ENCODE measurements around the gene ADCY4. TPM values are rescaled to one million over a fixed set of nuclear protein-coding genes. Genes with fewer than 3 reads are reported as not detected.

ADCY4 gene
- total RNA-seq, 6 experiments from 2014 or later = 2.3 to 7.2 (median 3.9) TPM

GRCh38 chr14:24291446-24292117 is 43.3 kb downstream of the ADCY4 start:
- ATAC-seq (peak; percentile 53 to 95 (median 84)), DNase-seq (peak in 2 of 3 donors; percentile 87 to 88)
- H3K9me3 ChIP-seq = no peaks in the 10 kb centered on the region
- no peaks in the 10 kb centered on the region for H3K27me3 ChIP-seq
- no peak for TF ChIP-seq POLR2A (IDR thresholded peaks at IDR 0.05)
- TF ChIP-seq, protein P1, sequence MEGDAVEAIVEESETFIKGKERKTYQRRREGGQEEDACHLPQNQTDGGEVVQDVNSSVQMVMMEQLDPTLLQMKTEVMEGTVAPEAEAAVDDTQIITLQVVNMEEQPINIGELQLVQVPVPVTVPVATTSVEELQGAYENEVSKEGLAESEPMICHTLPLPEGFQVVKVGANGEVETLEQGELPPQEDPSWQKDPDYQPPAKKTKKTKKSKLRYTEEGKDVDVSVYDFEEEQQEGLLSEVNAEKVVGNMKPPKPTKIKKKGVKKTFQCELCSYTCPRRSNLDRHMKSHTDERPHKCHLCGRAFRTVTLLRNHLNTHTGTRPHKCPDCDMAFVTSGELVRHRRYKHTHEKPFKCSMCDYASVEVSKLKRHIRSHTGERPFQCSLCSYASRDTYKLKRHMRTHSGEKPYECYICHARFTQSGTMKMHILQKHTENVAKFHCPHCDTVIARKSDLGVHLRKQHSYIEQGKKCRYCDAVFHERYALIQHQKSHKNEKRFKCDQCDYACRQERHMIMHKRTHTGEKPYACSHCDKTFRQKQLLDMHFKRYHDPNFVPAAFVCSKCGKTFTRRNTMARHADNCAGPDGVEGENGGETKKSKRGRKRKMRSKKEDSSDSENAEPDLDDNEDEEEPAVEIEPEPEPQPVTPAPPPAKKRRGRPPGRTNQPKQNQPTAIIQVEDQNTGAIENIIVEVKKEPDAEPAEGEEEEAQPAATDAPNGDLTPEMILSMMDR (IDR thresholded peaks at IDR 0.05) = no peak
- H3K36me3 ChIP-seq = peaks cover 9 to 43% (median 17%) of the 10 kb centered on the region in 4 donors
- 52% methylated on average over 3 of the region's 3 CpGs for WGBS (ENCODE audit: insufficient coverage, low coverage, low lambda C conversion rate, missing lambda C conversion rate)
- H3K4me1 ChIP-seq = peaks cover 0 to 27% (median 10%) of the 10 kb centered on the region in 4 donors
- H3K4me3 ChIP-seq = no peak overlapping the region
- H3K27ac ChIP-seq = peak overlapping the region in 2 of 3 donors; percentile 2 to 62
- intact Hi-C loops (cut with DNase I) = loop anchor here in 1 of 2 donors (10.0 kb wide), 1 partner anchor 47 kb away; the partner anchor contains the start of gene TINF2

GRCh38 chr14:24290746-24291145 is 44.1 kb downstream of the ADCY4 start:
- H3K27me3 ChIP-seq = no peaks in the 10 kb centered on the region
- intact Hi-C loops (cut with DNase I) = loop anchor here in 1 of 2 donors (10.0 kb wide), 1 partner anchor 46 kb away; the partner anchor contains the start of gene TINF2

DNA sequence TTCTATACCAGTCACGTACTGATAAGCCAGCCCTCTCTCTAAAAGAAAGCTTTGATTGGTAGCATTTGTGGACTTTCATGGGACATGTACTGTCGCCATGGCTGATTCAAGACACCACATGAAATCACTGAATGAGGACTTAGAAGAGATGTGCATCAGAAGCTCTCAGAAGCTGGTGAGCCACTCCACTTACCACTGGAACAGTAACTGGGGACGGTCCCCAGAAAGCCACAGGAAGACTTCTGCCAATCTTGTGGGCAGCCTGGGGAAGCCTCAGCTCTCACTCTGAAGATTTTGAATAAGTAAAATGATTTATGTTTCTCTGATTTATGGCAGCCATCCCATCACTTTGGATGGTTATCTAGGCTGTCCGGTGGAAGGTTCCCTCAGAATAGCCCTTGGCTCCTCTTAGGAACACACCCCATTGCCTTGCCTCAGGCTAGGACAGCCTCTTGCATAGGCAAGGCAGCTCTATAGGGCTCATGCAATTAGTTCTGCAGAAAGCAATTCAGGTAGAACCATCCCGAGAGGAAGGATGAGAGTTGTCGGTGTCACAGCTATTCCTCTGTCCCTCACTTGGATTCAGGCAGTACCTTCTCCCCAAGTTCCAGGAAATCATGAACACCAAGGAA is 45.1 kb downstream of the ADCY4 start:
- Histone ChIP-seq H3K4me1 (peaks cover 0 to 27% (median 10%) of the 10 kb centered on the region in 4 donors), H3K36me3 (peaks cover 0 to 27% (median 9%) of the 10 kb centered on the region in 4 donors), H3K27me3 (no peaks in the 10 kb centered on the region), H3K9me3 (no peaks in the 10 kb centered on the region), H3K4me3 (no peak overlapping the region), H3K27ac (no peak overlapping the region)
- WGBS (ENCODE audit: insufficient coverage, low coverage, low lambda C conversion rate, missing lambda C conversion rate) = 89% methylated on average over 3 of the region's 6 CpGs
- TF ChIP-seq, protein P1 (IDR thresholded peaks at IDR 0.05) = no peak
- TF ChIP-seq POLR2A (IDR thresholded peaks at IDR 0.05) = no peak
- ATAC-seq = no peak
- intact Hi-C loops (cut with DNase I) = loop anchor here in 1 of 2 donors (10.0 kb wide), 1 partner anchor 45 kb away; the partner anchor contains the start of gene TINF2
- DNase-seq = no peak

More at GRCh38 chr14:24290746-24291145, 44.1 kb downstream of the ADCY4 start:
- H3K4me3 ChIP-seq = no peak overlapping the region
- peak overlapping the region in 1 of 3 donors; percentile 62 for H3K27ac ChIP-seq
- H3K36me3 ChIP-seq = peaks cover 2 to 37% (median 13%) of the 10 kb centered on the region in 4 donors
- peaks cover 0 to 27% (median 10%) of the 10 kb centered on the region in 4 donors for H3K4me1 ChIP-seq
- TF ChIP-seq, protein P1 (IDR thresholded peaks at IDR 0.05) = no peak
- TF ChIP-seq POLR2A (IDR thresholded peaks at IDR 0.05) = no peak
- H3K9me3 ChIP-seq = no peaks in the 10 kb centered on the region
- DNase-seq (no peak), ATAC-seq (peak in 3 of 4 donors; percentile 28 to 67 (median 34))
- 26% methylated on average over 7 of the region's 9 CpGs for WGBS (ENCODE audit: insufficient coverage, low coverage, low lambda C conversion rate, missing lambda C conversion rate)

DNA sequence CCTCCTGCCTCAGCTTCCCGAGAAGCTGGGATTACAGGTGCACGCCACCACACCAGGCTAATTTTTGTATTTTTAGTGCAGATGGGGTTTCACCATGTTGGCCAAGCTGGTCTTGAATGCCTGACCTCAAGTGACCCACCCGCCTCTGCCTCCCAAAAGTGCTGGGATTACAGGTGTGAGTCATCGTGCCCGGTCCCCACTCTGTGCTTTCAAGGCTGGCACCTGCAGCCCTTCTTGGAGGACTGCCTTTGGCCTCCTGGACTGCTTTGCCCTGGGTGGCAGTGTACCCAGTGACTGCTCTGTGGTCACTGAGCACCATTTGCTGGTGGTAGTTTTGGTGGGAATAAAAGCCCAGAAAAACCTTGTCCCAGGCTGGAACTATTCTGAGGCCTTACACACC is 47.9 kb downstream of the ADCY4 start:
- ATAC-seq = no peak
- peaks cover 0 to 19% (median 4%) of the 10 kb centered on the region in 4 donors for H3K4me1 ChIP-seq
- 88% methylated on average over 3 of the region's 5 CpGs for WGBS (ENCODE audit: insufficient coverage, low coverage, low lambda C conversion rate, missing lambda C conversion rate)
- no peaks in the 10 kb centered on the region for H3K9me3 ChIP-seq
- DNase-seq = no peak
- no peak overlapping the region for H3K4me3 ChIP-seq
- H3K27ac ChIP-seq = no peak overlapping the region
- peaks cover 0 to 15% (median 8%) of the 10 kb centered on the region in 4 donors for H3K36me3 ChIP-seq
- TF ChIP-seq POLR2A (IDR thresholded peaks at IDR 0.05) = no peak
- TF ChIP-seq, protein P1 (IDR thresholded peaks at IDR 0.05) = no peak
- intact Hi-C loops (cut with DNase I) = no loop called here
- H3K27me3 ChIP-seq = no peaks in the 10 kb centered on the region

All from right lobe of liver (tissue), 6 donors.